Measurements from ENCODE around the gene C2orf68.
"Not testable (repeated sequence)": the region's sequence is repeated elsewhere in the genome, so short reads cannot be mapped to it uniquely, and the experiment has no call there.

The C2orf68 gene

GRCh38 chr2:85611217-85611704, 605 bp downstream of the C2orf68 start:
- TF ChIP-seq CTCF (IDR thresholded peaks at IDR 0.05; ENCODE audit: insufficient read depth, missing control alignments) = no peak
- no peak for FAIRE-seq
- no peak for DNase-seq (ENCODE audit: insufficient read length, low spot score)

GRCh38 chr2:85607268-85608215, 4.3 kb downstream of the C2orf68 start:
- no peak for TF ChIP-seq CTCF (IDR thresholded peaks at IDR 0.05; ENCODE audit: insufficient read depth, missing control alignments)
- DNase-seq (ENCODE audit: insufficient read length, low spot score) (no peak), FAIRE-seq (no peak)

- DNase-seq (ENCODE audit: insufficient read length, low spot score) (no peak), FAIRE-seq (no peak)
- TF ChIP-seq CTCF (IDR thresholded peaks at IDR 0.05; ENCODE audit: insufficient read depth, missing control alignments) = no peak
These were observed 5.8 kb downstream of the C2orf68 start for GRCh38 chr2:85606116-85606455.

DNA sequence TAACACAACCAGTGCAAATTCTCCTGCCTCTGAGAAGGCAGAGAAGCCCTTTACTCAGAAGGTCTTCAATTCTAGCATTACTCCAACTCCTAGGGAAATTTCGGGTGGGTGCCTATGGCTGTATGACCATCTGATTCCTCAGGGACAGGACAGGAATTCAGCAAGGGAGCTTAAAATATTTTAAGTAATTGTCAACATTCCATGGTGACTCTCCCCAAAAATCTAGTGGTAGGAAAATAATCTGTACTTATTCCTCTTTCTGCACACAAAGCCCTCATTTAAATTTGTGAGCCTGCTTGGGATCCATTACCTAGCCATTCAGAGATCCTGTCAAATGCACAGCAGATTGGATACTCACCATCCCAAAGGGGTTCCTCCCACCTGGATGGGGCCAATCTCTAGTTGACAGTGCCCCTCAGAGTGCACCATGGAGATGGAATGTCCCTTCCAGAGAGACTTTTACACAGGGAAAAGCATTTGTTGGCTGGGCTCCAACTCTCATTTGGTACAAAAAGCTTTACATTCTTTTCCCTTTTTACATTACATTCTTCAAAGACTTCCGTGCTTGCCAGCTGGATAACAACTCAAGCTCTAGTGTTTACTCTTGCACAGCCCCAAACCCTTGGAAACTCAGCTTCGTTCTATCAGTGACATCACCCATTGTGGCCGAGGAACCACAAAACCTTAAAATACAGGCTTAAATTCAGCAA, 6.3 kb downstream of the C2orf68 start:
- FAIRE-seq = no peak
- TF ChIP-seq CTCF (IDR thresholded peaks at IDR 0.05; ENCODE audit: insufficient read depth, missing control alignments) = no peak
- no peak for DNase-seq (ENCODE audit: insufficient read length, low spot score)

DNA sequence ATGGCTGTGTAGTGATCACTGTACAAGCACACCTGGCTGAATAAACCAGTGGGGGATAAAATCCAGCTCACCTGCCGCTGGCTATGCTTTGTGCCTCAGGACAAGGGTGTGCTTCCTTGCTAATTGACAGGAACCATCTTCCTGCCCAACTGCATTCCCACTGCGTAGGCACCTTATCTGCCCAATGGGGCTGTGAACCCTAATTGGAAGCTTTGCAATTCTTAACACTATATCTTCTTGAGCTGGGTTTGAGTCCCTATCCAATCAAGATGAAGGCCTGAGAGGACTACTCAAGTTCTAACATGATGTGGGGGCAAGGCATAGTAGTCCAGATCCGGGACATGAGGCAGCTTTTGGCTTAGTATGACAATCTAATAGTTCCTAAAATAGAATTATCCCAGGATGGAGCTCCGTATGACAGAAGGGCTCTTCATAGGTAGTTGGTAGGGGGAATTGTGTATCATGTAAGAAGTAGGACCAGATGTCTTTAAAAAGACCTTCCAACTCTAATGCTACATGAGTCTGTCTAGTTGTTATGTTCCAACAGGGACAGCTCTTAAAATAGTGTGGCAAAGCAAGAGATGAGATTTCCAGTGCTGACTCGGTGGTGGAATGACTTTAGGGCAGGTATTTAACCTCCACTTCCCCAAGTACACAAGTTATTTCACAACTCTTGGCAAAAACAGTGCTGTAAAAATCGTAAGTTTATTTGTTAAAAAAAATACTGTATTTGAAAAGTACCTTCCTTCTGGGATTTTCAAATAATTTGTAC, 7.1 kb downstream of the C2orf68 start:
- no peak for TF ChIP-seq CTCF (IDR thresholded peaks at IDR 0.05; ENCODE audit: insufficient read depth, missing control alignments)
- DNase-seq (ENCODE audit: insufficient read length, low spot score) = no peak
- no peak for FAIRE-seq

DNA sequence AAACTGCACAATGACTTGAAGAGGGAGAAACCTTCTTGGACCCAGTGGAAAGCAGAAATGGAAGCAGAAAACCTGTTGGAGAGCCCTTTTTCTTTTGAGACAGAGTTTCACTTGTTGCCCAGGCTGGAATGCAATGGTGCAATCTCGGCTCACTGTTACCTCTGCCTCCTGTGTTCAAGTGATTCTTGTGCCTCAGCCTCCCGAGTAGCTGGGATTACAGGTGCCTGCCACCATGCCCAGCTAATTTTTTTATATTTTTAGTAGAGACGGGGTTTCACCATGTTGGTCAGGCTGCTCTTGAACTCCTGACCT, 7.8 kb downstream of the C2orf68 start:
- not testable (repeated sequence) for FAIRE-seq; DNase-seq (ENCODE audit: insufficient read length, low spot score)

- FAIRE-seq = no peak
- TF ChIP-seq CTCF (IDR thresholded peaks at IDR 0.05; ENCODE audit: insufficient read depth, missing control alignments) = peak; percentile 15
- peak; percentile 88 for DNase-seq (ENCODE audit: insufficient read length, low spot score)
These were observed 9.2 kb downstream of the C2orf68 start, which contains the start of gene TMEM150A for GRCh38 chr2:85602476-85603234. Gene TMEM150A, minus strand, starts transcription at chr2:85602698. Its CDS starts 750 bp downstream, at chr2:85601948.

Measured in D721Med (cell line).